DND-41 (cell line): Measurements from ENCODE around the gene OPHN1.

ENCODE experiments used
- CTCF ChIP-seq: IDR thresholded peaks from 2 replicates; pipeline ENCODE4 v1.5.1; 2012; ENCODE audit warnings: borderline replicate concordance, low read length, moderate library complexity, mild to moderate bottlenecking; ENCODE audit not compliant: poor library complexity, severe bottlenecking; ENCODE audit errors: extremely low read depth
- EZH2 ChIP-seq: IDR thresholded peaks from 3 replicates; pipeline ENCODE4 v1.6.1; 2012; ENCODE audit warnings: borderline replicate concordance, low read depth, mild to moderate bottlenecking, moderate library complexity, low read length, inconsistent platforms; ENCODE audit not compliant: severe bottlenecking

- TF ChIP-seq CTCF (no peak), EZH2 (no peak)
Observed at GRCh38 chrX:68203646-68204045, 229.6 kb downstream of the OPHN1 start.
